ENCODE measurements around the gene TTL.

DNA sequence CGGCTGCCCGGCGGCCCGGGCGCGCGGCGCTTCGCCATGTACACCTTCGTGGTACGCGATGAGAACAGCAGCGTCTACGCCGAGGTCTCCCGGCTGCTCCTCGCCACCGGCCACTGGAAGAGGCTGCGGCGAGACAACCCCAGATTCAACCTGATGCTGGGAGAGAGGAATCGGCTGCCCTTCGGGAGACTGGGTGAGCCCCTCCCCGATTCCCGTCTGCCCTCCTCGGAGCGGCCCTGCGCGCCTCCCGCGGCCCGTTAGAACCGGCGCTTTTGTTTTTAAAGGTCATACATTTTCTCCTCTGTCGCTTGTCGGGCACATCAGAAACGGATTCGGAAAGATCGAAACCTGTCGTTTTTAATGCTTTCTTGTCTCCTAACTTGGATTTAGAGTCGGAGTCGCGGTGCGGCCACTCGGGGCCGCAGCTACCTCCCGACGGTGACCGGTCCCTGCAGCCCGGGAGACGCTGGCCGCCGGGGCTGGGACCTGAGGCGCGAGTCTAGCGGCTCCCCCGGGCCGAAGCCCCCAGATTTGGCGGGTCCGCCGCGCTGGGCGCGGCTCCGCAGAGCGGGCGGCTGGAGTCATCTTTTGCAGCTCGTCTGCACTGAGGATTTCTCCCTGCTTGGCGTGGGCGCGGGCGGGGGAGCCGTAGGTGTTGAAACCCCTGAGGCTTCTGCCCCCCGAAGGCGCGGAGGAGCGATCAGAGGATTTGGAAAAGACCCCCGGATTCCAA is 519 bp downstream of the TTL start:
- TF ChIP-seq POLR2A (IDR thresholded peaks at IDR 0.05; ENCODE audit: low read depth, low read length) (no peak), POLR2AphosphoS5 (IDR thresholded peaks at IDR 0.05; ENCODE audit: low read depth, low read length) (no peak), TAF1 (IDR thresholded peaks at IDR 0.05; ENCODE audit: borderline replicate concordance, low read depth, low read length) (no peak)
